SK-N-MC (cell line): ENCODE measurements around the gene SUSD4.

ENCODE experiments used
- DNase-seq: peaks from one replicate; pipeline ENCODE4 v3.0.0-alpha.2; 2011; ENCODE audit warnings: low read depth, low spot score
- H3K27ac ChIP-seq: fragments of 200-600 bp; sonication (generic); 2 replicates; pipeline ENCODE4 v1.5.1; 2016; ENCODE audit warnings: mixed run types
- H3K36me3 ChIP-seq: fragments of 200-600 bp; sonication (generic); 2 replicates; pipeline ENCODE4 v1.6.1; 2017; ENCODE audit warnings: antibody characterized with exemption, low read length, mixed read lengths; ENCODE audit not compliant: insufficient read depth
- H3K4me3 ChIP-seq: fragments of 200-600 bp; sonication (generic); 2 replicates; pipeline ENCODE4 v1.5.1; 2016
- H3K9ac ChIP-seq: fragments of 200-600 bp; sonication (generic); 2 replicates; pipeline ENCODE4 v1.8.0; 2017; ENCODE audit warnings: mixed run types, mixed read lengths; ENCODE audit not compliant: insufficient read length
- H3K9me3 ChIP-seq: fragments of 200-600 bp; sonication (generic); 2 replicates; pipeline ENCODE4 v1.6.1; 2017; ENCODE audit warnings: low read depth, mild to moderate bottlenecking, antibody characterized with exemption, low read length, moderate library complexity, mixed read lengths
- EZH2 ChIP-seq: fragments of 200-600 bp; sonication (generic); IDR thresholded peaks from one replicate; pipeline ENCODE4 v1.6.1; 2017; ENCODE audit warnings: antibody characterized with exemption
- FOXP2 ChIP-seq: optimal IDR thresholded peaks from 2 replicates; pipeline ENCODE3; 2011; ENCODE audit warnings: mild to moderate bottlenecking, moderate library complexity; ENCODE audit not compliant: insufficient read depth; ENCODE audit errors: extremely low read length, control extremely low read depth
- POLR2AphosphoS5 ChIP-seq: IDR thresholded peaks from 2 replicates; pipeline ENCODE4 v1.6.1; 2012; ENCODE audit warnings: mild to moderate bottlenecking, low read depth, low read length, borderline replicate concordance

SUSD4 gene

DNA sequence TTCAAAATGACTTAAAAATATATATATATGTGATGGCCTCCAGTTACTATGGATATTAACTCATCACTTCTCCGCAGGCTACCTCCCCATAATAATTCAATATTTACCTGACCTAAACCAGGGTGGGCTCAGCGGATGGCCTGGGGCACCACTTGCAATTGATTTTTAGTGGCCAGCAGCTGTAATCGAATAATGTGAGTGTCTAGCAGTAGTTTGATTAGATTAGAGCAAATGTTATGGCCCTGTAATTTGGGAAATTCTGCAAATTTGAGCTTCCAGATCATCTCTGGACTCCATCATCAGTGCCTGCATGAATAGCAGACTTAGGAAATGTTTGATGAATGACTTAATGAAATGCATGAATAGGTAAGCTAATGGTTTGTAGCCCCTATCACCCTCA is 14.7 kb downstream of the SUSD4 start:
- no peaks in the 10 kb centered on the region for H3K9me3 ChIP-seq
- H3K27ac ChIP-seq, result no peak overlapping the region
- H3K9ac ChIP-seq, result no peak overlapping the region
- TF ChIP-seq POLR2AphosphoS5 (no peak), FOXP2 (no peak), EZH2 (no peak)
- H3K36me3 ChIP-seq, result no peaks in the 10 kb centered on the region
- H3K4me3 ChIP-seq, result no peak overlapping the region
- DNase-seq, result no peak

DNA sequence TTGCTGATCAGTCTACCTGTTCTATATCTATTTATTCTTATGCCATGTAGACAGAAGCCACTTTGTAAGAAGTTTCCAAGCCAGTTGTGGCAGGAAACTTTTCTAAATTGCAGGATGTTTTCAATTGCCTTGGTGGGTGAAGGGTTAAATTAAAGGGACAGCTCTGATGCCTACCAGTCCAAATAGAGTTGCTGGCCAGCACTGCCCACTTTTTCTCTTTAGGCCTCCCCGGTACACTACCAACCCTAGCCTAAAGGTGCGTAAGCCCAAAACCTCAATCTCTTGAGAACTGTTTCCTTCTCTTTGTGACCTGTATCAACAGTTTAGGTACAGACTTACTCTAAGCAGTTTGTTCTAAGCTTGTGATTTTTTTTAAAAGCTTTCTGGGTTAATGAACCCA is 15.5 kb downstream of the SUSD4 start:
- H3K36me3 ChIP-seq, result no peaks in the 10 kb centered on the region
- H3K9me3 ChIP-seq, result no peaks in the 10 kb centered on the region
- no peak overlapping the region for H3K9ac ChIP-seq
- H3K4me3 ChIP-seq, result no peak overlapping the region
- no peak for TF ChIP-seq EZH2
- H3K27ac ChIP-seq, result no peak overlapping the region
- DNase-seq, result no peak

DNA sequence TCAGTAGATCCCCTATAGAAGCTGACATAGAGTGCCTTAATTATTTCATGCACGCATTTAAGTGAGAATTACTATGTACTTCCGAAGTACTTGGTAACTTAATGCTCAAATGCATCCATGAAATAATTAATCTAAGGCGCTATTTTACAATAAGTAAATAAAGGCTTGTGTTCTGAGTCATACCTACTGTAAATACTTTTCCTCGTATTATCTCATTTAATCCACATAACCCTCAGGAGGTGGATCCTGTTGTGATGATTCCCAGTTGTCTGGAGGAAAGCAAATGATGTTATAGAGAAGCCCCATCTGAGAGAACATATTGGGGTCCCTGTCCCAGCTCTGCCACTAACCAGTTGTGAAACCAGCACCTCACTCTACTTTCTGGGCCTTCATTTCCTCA is 16.4 kb downstream of the SUSD4 start:
- H3K36me3 ChIP-seq, result no peaks in the 10 kb centered on the region
- no peaks in the 10 kb centered on the region for H3K9me3 ChIP-seq
- no peak overlapping the region for H3K9ac ChIP-seq
- no peak for TF ChIP-seq FOXP2
- no peak for TF ChIP-seq POLR2AphosphoS5
- TF ChIP-seq EZH2, result no peak
- DNase-seq, result no peak
- no peak overlapping the region for H3K4me3 ChIP-seq
- H3K27ac ChIP-seq, result no peak overlapping the region

DNA sequence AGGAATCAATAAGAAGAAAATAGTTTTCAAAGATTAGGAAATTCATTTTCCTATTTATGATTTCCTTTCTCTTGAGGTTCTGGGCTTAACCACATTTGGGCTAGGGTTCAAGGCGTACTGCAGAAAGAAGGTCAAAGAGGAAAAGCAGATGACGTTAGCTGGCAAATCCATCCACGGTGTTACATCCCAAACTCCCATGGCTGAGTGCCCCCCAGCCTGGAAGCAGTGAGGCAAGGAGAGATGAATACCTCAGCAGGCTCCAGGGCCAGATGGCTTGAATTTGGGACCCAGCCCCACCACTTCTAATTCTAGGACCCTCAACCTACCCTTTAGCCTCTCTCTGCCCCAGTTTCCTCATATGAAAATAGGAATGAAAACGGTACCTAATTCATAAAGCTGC is 17.7 kb downstream of the SUSD4 start:
- Histone ChIP-seq H3K36me3 (no peaks in the 10 kb centered on the region), H3K4me3 (no peak overlapping the region), H3K9ac (no peak overlapping the region), H3K27ac (no peak overlapping the region), H3K9me3 (no peaks in the 10 kb centered on the region)
- no peak for DNase-seq
- TF ChIP-seq EZH2, result no peak
- TF ChIP-seq POLR2AphosphoS5, result no peak
- TF ChIP-seq FOXP2, result no peak

DNA sequence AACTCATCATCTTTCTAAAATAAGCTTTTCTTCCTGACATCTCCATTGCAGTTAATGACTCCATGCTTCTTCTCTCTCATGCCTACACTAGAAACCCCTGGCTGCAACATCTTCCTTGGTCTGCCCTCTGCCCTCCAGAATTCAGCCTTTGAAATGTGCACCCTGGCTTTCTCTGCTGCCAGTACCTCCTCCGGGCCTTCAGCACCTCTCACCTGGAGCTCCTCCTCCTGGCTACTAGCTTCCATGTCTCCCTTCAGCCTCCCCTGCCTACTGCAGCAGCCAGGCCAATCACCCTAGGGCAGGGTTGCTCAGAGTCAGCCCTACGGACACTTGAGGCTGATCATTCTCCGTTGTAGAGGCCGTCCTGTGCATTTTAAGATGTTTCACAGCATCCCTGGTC is 18.3 kb downstream of the SUSD4 start:
- DNase-seq, result no peak
- H3K27ac ChIP-seq, result no peak overlapping the region
- H3K9ac ChIP-seq, result no peak overlapping the region
- no peak overlapping the region for H3K4me3 ChIP-seq
- TF ChIP-seq EZH2 (no peak), FOXP2 (no peak), POLR2AphosphoS5 (no peak)
- H3K9me3 ChIP-seq, result no peaks in the 10 kb centered on the region
- H3K36me3 ChIP-seq, result no peaks in the 10 kb centered on the region

DNA sequence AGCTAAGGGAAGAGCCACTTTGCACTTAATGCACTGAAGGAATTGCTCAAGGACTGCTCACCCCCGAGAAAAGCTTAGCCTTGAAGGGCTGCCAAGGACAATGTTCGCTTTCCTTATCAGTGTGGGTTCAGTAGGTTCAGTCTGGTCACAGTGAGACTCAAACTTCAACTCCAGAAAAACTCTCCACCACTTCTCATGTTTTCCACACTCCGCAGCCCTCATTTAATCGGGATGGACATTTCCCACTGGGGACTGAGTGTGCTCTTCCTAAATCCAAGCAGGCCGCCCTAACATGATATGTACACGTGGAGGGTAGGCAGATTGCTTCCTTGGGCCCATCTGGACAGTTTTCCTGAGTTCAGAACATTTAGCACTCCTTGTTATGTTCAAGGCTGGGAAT is 19.5 kb downstream of the SUSD4 start:
- no peak overlapping the region for H3K4me3 ChIP-seq
- no peak overlapping the region for H3K27ac ChIP-seq
- TF ChIP-seq EZH2, result no peak
- no peaks in the 10 kb centered on the region for H3K9me3 ChIP-seq
- H3K9ac ChIP-seq, result no peak overlapping the region
- no peak for DNase-seq
- H3K36me3 ChIP-seq, result no peaks in the 10 kb centered on the region

DNA sequence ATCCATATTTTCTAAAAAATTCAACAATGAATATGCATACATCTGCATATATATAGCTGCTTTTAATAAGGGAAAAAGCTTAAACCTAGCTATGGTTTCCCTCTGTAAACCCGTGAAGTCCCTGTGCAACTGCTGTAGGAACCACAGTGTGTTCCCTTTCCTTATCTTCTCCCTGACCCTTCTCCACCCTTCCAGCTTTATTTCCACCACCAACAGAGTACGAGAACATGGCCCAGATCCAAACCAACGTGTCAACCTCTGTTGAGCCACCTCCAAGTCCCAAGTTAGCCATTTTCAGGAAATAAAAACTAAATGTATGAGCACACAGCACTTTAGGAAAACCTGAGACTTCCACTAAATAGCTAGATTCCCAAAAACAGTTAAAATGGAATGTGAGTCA is 20.3 kb downstream of the SUSD4 start:
- TF ChIP-seq FOXP2, result no peak
- no peak for TF ChIP-seq EZH2
- TF ChIP-seq POLR2AphosphoS5, result no peak
- Histone ChIP-seq H3K9me3 (no peaks in the 10 kb centered on the region), H3K36me3 (no peaks in the 10 kb centered on the region), H3K4me3 (no peak overlapping the region), H3K9ac (no peak overlapping the region), H3K27ac (no peak overlapping the region)
- DNase-seq, result no peak

DNA sequence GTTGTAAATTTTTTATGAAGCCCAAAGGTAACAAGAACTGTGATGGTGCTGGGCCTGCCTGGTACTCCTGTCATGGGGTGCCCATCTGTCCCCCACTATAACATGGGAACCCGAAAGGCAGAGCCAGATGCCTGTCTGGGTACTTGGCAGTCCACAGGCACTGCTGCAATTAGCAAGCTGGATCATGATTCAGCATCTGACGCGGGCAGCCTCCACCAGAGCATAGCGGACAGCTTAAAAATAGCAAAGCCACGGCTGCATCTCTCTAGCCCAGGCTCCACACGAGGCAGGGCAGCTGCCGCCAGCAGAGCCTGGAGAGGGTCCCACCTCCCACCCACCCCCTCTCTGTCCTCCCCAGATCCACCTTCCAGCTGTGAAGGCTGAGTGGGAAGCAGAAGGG is 22.9 kb downstream of the SUSD4 start:
- no peak overlapping the region for H3K9ac ChIP-seq
- H3K36me3 ChIP-seq, result no peaks in the 10 kb centered on the region
- H3K27ac ChIP-seq, result no peak overlapping the region
- TF ChIP-seq FOXP2 (no peak), POLR2AphosphoS5 (no peak), EZH2 (no peak)
- no peak for DNase-seq
- no peak overlapping the region for H3K4me3 ChIP-seq
- no peaks in the 10 kb centered on the region for H3K9me3 ChIP-seq

DNA sequence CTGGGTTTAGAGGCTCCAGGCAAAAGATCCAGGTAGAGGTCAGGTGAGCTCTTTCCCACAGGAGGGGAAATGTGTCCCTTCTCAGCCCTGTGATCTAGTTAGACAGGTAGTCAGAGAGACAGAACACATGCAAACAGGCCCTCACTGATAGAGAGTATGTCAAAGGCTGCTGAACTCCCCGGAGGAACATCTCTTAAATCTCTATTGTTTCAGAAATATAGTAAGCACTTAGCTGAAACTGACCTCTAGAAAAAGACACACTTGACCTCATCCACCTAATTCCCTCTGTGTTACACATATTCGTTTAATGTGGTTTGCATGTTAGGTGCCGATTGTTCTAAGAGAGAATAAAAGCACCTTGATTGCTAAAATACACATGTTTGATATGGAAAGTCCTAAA is 23.3 kb downstream of the SUSD4 start:
- H3K27ac ChIP-seq, result no peak overlapping the region
- H3K9ac ChIP-seq, result no peak overlapping the region
- H3K9me3 ChIP-seq, result no peaks in the 10 kb centered on the region
- TF ChIP-seq POLR2AphosphoS5 (no peak), FOXP2 (no peak), EZH2 (no peak)
- no peaks in the 10 kb centered on the region for H3K36me3 ChIP-seq
- no peak overlapping the region for H3K4me3 ChIP-seq
- no peak for DNase-seq
